Measurements from ENCODE around the gene ROS1.

ROS1 gene

GRCh38 chr6:117267766-117268534 is 157.8 kb downstream of the ROS1 start:
- DNase-seq (ENCODE audit: low read depth, low spot score) = peak; percentile 76

GRCh38 chr6:117267054-117267347 is 158.7 kb downstream of the ROS1 start:
- DNase-seq (ENCODE audit: low read depth, low spot score) = no peak

GRCh38 chr6:117266257-117267053 is 159.3 kb downstream of the ROS1 start:
- DNase-seq (ENCODE audit: low read depth, low spot score) = no peak

GRCh38 chr6:117265410-117266256 is 160.1 kb downstream of the ROS1 start, which contains the start of gene VGLL2:
VGLL2 (plus strand) TSS chr6:117265558; CDS start chr6:117265764, 206 bp downstream.
- peak; percentile 66 for DNase-seq (ENCODE audit: low read depth, low spot score)

- DNase-seq (ENCODE audit: low read depth, low spot score) = peak; percentile 41
Observed at GRCh38 chr6:117264692-117265409, 160.9 kb downstream of the ROS1 start.

- no peak for DNase-seq (ENCODE audit: low read depth, low spot score)
Observed at GRCh38 chr6:117264369-117264691, 161.4 kb downstream of the ROS1 start.

GRCh38 chr6:117263353-117263927 is 162.3 kb downstream of the ROS1 start:
- DNase-seq (ENCODE audit: low read depth, low spot score) = no peak

GRCh38 chr6:117262799-117263198 is 162.9 kb downstream of the ROS1 start:
- DNase-seq (ENCODE audit: low read depth, low spot score) = no peak

- no peak for DNase-seq (ENCODE audit: low read depth, low spot score)
Observed at GRCh38 chr6:117253785-117254184, 172.0 kb downstream of the ROS1 start.

GRCh38 chr6:117244979-117245378 is 180.8 kb downstream of the ROS1 start:
- peak; percentile 49 for DNase-seq (ENCODE audit: low read depth, low spot score)

GRCh38 chr6:117244571-117244970 is 181.2 kb downstream of the ROS1 start:
- DNase-seq (ENCODE audit: low read depth, low spot score) = peak; percentile 25

All from ELF-1 (cell line).